Loucy (cell line): ENCODE data around the gene CCDC89.

ENCODE experiments used
- EZH2phosphoT487 ChIP-seq: fragments of 200-600 bp; IDR thresholded peaks from 2 replicates; pipeline ENCODE4 v1.6.1; 2018; ENCODE audit warnings: antibody characterized with exemption, mild to moderate bottlenecking, moderate library complexity, borderline replicate concordance
- TF ChIP-seq, protein P1 (sequence below): fragments of 200-600 bp; sonication (generic); conservative IDR thresholded peaks from 2 replicates; pipeline ENCODE4 v1.5.1; 2014; ENCODE audit warnings: mild to moderate bottlenecking, antibody characterized with exemption, low read length

DNA sequence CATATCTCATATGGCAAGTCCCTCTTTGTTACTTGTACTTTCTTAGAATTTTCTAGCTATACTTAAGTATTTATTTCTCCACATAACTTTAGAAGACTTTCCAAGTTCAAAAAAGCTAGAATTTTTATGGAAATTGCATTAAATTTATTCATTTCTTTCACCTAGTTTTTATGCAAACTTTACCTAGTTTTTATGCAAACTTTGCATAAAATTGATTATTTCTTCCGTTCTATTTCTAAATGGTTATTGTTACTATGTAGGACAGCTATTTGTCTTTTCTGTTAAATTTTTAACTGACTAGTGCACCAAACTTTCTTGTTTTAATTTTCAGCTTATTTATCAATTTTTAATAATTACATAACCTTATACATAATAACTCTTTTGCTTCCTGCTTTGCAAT, 17.8 kb downstream of the CCDC89 start:
- TF ChIP-seq, protein P1, sequence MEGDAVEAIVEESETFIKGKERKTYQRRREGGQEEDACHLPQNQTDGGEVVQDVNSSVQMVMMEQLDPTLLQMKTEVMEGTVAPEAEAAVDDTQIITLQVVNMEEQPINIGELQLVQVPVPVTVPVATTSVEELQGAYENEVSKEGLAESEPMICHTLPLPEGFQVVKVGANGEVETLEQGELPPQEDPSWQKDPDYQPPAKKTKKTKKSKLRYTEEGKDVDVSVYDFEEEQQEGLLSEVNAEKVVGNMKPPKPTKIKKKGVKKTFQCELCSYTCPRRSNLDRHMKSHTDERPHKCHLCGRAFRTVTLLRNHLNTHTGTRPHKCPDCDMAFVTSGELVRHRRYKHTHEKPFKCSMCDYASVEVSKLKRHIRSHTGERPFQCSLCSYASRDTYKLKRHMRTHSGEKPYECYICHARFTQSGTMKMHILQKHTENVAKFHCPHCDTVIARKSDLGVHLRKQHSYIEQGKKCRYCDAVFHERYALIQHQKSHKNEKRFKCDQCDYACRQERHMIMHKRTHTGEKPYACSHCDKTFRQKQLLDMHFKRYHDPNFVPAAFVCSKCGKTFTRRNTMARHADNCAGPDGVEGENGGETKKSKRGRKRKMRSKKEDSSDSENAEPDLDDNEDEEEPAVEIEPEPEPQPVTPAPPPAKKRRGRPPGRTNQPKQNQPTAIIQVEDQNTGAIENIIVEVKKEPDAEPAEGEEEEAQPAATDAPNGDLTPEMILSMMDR: no peak
- TF ChIP-seq EZH2phosphoT487: no peak
